DMS 273 (cell line): ENCODE data around the gene FOXE1.

Experiments used
- DNase-seq: peaks from one replicate; lab custom pipeline; 2025; ENCODE audit not compliant: unreplicated experiment; lab: John Stamatoyannopoulos, UW

The FOXE1 gene

GRCh38 chr9:97864396-97864795 is 11.4 kb downstream of the FOXE1 start:
- DNase-seq, result no peak

GRCh38 chr9:97866300-97866699 is 13.3 kb downstream of the FOXE1 start:
- DNase-seq, result no peak

- no peak for DNase-seq
Measured at GRCh38 chr9:97866848-97867247, 13.8 kb downstream of the FOXE1 start.

- no peak for DNase-seq
Measured at GRCh38 chr9:97868859-97869258, 15.8 kb downstream of the FOXE1 start.

GRCh38 chr9:97873425-97873824 is 20.4 kb downstream of the FOXE1 start:
- no peak for DNase-seq

- DNase-seq, result no peak
Measured at GRCh38 chr9:97873882-97874281, 20.9 kb downstream of the FOXE1 start.

- no peak for DNase-seq
Measured at GRCh38 chr9:97874624-97875023, 21.6 kb downstream of the FOXE1 start.

- no peak for DNase-seq
Measured at GRCh38 chr9:97875111-97875510, 22.1 kb downstream of the FOXE1 start.

- DNase-seq, result no peak
Measured at GRCh38 chr9:97876061-97876460, 23.0 kb downstream of the FOXE1 start.

GRCh38 chr9:97880336-97880735 is 27.3 kb downstream of the FOXE1 start:
- DNase-seq, result no peak

- DNase-seq, result peak; percentile 54
Measured at GRCh38 chr9:97889941-97890887, 37.2 kb downstream of the FOXE1 start.

- DNase-seq, result no peak
Measured at GRCh38 chr9:97891736-97892135, 38.7 kb downstream of the FOXE1 start.

GRCh38 chr9:97892421-97892820 is 39.4 kb downstream of the FOXE1 start:
- peak; percentile 8 for DNase-seq

GRCh38 chr9:97895211-97895610 is 42.2 kb downstream of the FOXE1 start:
- DNase-seq, result no peak

GRCh38 chr9:97895695-97896332 is 42.8 kb downstream of the FOXE1 start:
- DNase-seq, result peak; percentile 53

GRCh38 chr9:97900103-97900737 is 47.2 kb downstream of the FOXE1 start:
- no peak for DNase-seq

- peak; percentile 74 for DNase-seq
Measured at GRCh38 chr9:97900738-97901565, 47.9 kb downstream of the FOXE1 start.

GRCh38 chr9:97903177-97903576 is 50.2 kb downstream of the FOXE1 start:
- no peak for DNase-seq

- no peak for DNase-seq
Measured at GRCh38 chr9:97904725-97905124, 51.7 kb downstream of the FOXE1 start.

- no peak for DNase-seq
Measured at GRCh38 chr9:97905228-97905627, 52.2 kb downstream of the FOXE1 start.
